HepG2 (cell line): ENCODE results near the gene SUPT6H. TPM values are rescaled to one million over a fixed set of nuclear protein-coding genes. Genes with fewer than 3 reads are reported as not detected.

Experiments used
- AHR ChIP-seq: IDR thresholded peaks from 2 replicates; pipeline ENCODE4 v1.6.1; 2018; ENCODE audit warnings: missing genetic modification reagents, missing compliant biosample characterization
- ARID4A ChIP-seq: sonication (generic); formaldehyde crosslinking; IDR thresholded peaks from 2 replicates; pipeline ENCODE4 v1.5.0; 2020; ENCODE audit warnings: mild to moderate bottlenecking, missing genetic modification reagents, borderline replicate concordance
- CAMTA2 ChIP-seq: sonication (generic); formaldehyde crosslinking; IDR thresholded peaks from 2 replicates; pipeline ENCODE4 v1.4.0; 2020; ENCODE audit warnings: mild to moderate bottlenecking, missing genetic modification reagents, borderline replicate concordance
- HOXA5 ChIP-seq: sonication (generic); formaldehyde crosslinking; IDR thresholded peaks from 2 replicates; pipeline ENCODE4 v1.4.0; 2020; ENCODE audit warnings: missing genetic modification reagents
- KDM4B ChIP-seq: sonication (generic); formaldehyde crosslinking; IDR thresholded peaks from 2 replicates; pipeline ENCODE4 v1.4.0; 2020; ENCODE audit warnings: missing genetic modification reagents
- MIXL1 ChIP-seq: IDR thresholded peaks from 2 replicates; pipeline ENCODE4 v1.6.1; 2016
- NAIF1 ChIP-seq: sonication (generic); formaldehyde crosslinking; IDR thresholded peaks from 2 replicates; pipeline ENCODE4 v1.5.0; 2020; ENCODE audit warnings: mild to moderate bottlenecking, missing genetic modification reagents, borderline replicate concordance
- NCOA2 ChIP-seq: sonication (generic); formaldehyde crosslinking; IDR thresholded peaks from 2 replicates; pipeline ENCODE4 v1.8.0; 2022; ENCODE audit warnings: inconsistent platforms
- SNAPC2 ChIP-seq: sonication (generic); formaldehyde crosslinking; IDR thresholded peaks from 2 replicates; pipeline ENCODE4 v1.8.1; 2022; ENCODE audit warnings: mild to moderate bottlenecking, missing genetic modification reagents
- SP4 ChIP-seq: sonication (generic); formaldehyde crosslinking; IDR thresholded peaks from 2 replicates; pipeline ENCODE4 v1.8.1; 2023; ENCODE audit warnings: mild to moderate bottlenecking, missing genetic modification reagents
- ZBTB25 ChIP-seq: IDR thresholded peaks from 2 replicates; pipeline ENCODE4 v1.6.1; 2018; ENCODE audit warnings: missing genetic modification reagents
- ZNF512B ChIP-seq: sonication (generic); formaldehyde crosslinking; IDR thresholded peaks from 2 replicates; pipeline ENCODE4 v1.5.1; 2020; ENCODE audit warnings: missing genetic modification reagents, mild to moderate bottlenecking, borderline replicate concordance
- polyA plus RNA-seq, 8 experiments: library from polyadenylated mRNA; depleted of rRNA in 3 of 8; stranded (reverse) in 7 of 8; unstranded in 1 of 8; fragments of >200 nt; fragmentation: Illumina TruSeq in 4 of 8; extraction: Trizol in 4 of 8; gene quantifications; 2 replicates each; pipeline versions ENCODE4 v1.2.1 to v1.2.3, GENCODE V29; 2011 to 2016; ENCODE audit warnings: low read depth in 4 of 8, missing spikeins in 1 of 8, mixed read lengths in 1 of 8; ENCODE audit not compliant: insufficient read depth in 1 of 8
- total RNA-seq, 5 experiments: library from RNA; depleted of rRNA; stranded (reverse); fragments of >200 nt; fragmentation: Illumina TruSeq; extraction: Trizol; gene quantifications; 2 replicates each; pipeline ENCODE4 v1.2.3, GENCODE V29; 2016; ENCODE audit warnings: low read depth in 1 of 5
- TF ChIP-seq, protein P1 (sequence below): sonication (generic); formaldehyde crosslinking; IDR thresholded peaks from 2 replicates; pipeline ENCODE4 v1.5.1; 2020; ENCODE audit warnings: mild to moderate bottlenecking, missing genetic modification reagents, moderate library complexity

Gene SUPT6H
- total and polyA plus RNA-seq, 2 of the 13 experiments (the other 11 are each of a cell fraction or from before 2014, with no cell fraction given): 32.7 to 39.9 TPM

- TF ChIP-seq ARID4A (CRISPR knock-in tag) (peak; percentile 54; the same call in 1 of the 2 replicates), ZNF512B (CRISPR knock-in tag) (peak; percentile 61; the same call in 1 of the 2 replicates), MIXL1 (CRISPR knock-in tag) (peak; percentile 60; the same call in 1 of the 2 replicates), AHR (CRISPR knock-in tag) (0 out of 2 replicates have a peak, but pooled peaks have one; percentile 26), SP4 (CRISPR knock-in tag) (no peak), NCOA2 (CRISPR knock-in tag) (no peak), ZBTB25 (CRISPR knock-in tag) (no peak), SNAPC2 (CRISPR knock-in tag) (no peak), HOXA5 (CRISPR knock-in tag) (no peak; the same call in 1 of the 2 replicates), CAMTA2 (CRISPR knock-in tag) (no peak), KDM4B (CRISPR knock-in tag) (0 out of 2 replicates have a peak, but pooled peaks have one; percentile 25), NAIF1 (CRISPR knock-in tag) (no peak)
- TF ChIP-seq, protein P1, sequence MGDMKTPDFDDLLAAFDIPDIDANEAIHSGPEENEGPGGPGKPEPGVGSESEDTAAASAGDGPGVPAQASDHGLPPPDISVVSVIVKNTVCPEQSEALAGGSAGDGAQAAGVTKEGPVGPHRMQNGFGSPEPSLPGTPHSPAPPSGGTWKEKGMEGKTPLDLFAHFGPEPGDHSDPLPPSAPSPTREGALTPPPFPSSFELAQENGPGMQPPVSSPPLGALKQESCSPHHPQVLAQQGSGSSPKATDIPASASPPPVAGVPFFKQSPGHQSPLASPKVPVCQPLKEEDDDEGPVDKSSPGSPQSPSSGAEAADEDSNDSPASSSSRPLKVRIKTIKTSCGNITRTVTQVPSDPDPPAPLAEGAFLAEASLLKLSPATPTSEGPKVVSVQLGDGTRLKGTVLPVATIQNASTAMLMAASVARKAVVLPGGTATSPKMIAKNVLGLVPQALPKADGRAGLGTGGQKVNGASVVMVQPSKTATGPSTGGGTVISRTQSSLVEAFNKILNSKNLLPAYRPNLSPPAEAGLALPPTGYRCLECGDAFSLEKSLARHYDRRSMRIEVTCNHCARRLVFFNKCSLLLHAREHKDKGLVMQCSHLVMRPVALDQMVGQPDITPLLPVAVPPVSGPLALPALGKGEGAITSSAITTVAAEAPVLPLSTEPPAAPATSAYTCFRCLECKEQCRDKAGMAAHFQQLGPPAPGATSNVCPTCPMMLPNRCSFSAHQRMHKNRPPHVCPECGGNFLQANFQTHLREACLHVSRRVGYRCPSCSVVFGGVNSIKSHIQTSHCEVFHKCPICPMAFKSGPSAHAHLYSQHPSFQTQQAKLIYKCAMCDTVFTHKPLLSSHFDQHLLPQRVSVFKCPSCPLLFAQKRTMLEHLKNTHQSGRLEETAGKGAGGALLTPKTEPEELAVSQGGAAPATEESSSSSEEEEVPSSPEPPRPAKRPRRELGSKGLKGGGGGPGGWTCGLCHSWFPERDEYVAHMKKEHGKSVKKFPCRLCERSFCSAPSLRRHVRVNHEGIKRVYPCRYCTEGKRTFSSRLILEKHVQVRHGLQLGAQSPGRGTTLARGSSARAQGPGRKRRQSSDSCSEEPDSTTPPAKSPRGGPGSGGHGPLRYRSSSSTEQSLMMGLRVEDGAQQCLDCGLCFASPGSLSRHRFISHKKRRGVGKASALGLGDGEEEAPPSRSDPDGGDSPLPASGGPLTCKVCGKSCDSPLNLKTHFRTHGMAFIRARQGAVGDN (CRISPR knock-in tag): peak; percentile 68
Observed at GRCh38 chr17:28750178-28751047, 88.4 kb downstream of the SUPT6H start (continued).
